ENCODE measurements around the gene LGI4.

Gene LGI4

DNA sequence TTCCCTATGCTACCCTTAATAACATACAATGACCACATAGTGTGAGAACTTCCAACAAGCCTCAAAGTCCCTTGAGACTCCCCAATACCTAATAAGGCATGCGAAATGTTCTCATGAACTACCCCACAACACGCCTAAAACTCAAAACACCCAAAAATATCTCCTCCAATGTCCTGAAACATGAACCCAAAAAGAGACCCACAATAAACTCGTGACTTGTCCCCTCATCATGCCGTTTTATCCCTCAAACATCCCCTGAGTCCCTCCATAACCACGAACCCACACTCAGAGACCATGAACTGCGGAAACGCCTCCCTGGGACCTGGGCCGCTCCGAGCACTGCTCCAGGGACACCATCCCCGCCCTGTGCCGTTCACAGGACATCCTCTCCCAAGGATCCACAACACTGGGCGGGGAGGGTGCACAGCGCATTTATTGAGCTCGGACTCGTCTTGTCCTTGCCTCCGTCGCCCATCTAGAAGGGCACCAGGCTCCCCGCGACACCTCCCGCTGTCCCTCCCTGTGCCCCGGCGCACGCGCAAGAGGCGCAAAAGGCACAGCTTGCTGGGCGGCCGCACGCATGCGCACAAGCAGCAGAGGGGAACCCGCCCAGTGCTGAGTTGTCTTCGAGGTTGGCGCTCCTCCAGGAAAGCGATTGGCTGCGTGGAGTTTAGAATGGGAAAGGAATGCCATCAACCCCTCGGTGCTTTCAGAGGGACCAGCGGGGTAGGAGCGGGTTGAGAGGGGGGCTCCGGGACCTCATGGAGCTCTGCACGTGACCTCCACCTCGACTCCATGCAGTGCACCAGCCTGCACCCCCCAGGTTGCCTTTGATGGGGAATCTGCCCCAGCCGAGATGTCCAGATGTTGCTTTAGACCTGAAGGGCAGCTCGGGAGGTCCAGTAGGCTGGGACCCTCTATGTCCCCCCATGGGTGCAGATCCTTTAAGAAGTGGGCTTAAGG is 10.5 kb downstream of the LGI4 start:
- H3K4me3 ChIP-seq (ENCODE audit: low read depth, low read length): no peak overlapping the region

- no peak overlapping the region for H3K4me3 ChIP-seq (ENCODE audit: low read depth, low read length)
Observed at GRCh38 chr19:35123573-35123972, 11.3 kb downstream of the LGI4 start.

- no peak overlapping the region for H3K4me3 ChIP-seq (ENCODE audit: low read depth, low read length)
Observed at GRCh38 chr19:35122687-35123551, 11.9 kb downstream of the LGI4 start.

DNA sequence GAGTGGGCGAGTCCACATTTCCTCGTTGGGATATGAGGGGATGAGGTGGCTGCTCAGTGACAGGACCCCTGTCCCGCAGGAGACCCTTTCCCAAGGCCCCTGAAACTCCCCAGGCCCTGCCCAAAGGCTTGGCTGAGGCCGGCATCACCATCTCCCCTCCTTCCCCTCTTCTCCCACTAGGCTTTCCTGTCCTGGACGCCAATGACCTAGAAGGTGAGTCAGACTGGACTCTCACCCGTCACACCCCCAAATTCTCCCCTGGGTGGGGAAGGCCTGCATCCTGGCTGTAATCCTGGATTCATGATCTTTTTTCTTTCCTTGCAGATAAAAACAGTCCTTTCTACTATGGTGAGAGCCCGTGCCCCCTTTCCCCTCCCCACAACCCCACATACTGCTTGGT is 14.0 kb downstream of the LGI4 start:
- no peak overlapping the region for H3K4me3 ChIP-seq (ENCODE audit: low read depth, low read length)

- no peak overlapping the region for H3K4me3 ChIP-seq (ENCODE audit: low read depth, low read length)
Observed at GRCh38 chr19:35120492-35120891, 14.4 kb downstream of the LGI4 start.

- H3K4me3 ChIP-seq (ENCODE audit: low read depth, low read length): no peak overlapping the region
Observed at GRCh38 chr19:35119578-35120155, 15.2 kb downstream of the LGI4 start.

GRCh38 chr19:35119091-35119490 is 15.8 kb downstream of the LGI4 start:
- H3K4me3 ChIP-seq (ENCODE audit: low read depth, low read length): no peak overlapping the region

GRCh38 chr19:35118268-35119020 is 16.4 kb downstream of the LGI4 start:
- no peak overlapping the region for H3K4me3 ChIP-seq (ENCODE audit: low read depth, low read length)

DNA sequence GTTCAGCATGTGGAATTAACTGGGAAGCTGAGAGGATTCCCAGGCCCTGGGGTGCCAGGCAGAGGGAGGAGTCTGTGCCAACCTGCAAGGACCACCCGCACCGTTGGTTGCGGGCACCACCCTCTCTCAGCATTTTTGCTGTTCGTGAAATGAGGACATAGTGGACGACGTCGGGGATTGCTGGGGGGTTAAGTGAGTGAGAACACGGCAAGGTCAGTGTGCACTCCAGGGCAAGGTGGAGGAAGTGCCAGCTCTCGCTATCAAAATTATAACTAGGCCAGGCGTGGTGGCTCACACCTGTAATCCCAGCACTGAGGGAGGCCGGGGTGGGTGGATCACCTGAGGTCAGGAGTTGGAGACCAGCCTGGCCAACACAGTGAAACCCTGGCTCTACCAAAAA is 17.1 kb downstream of the LGI4 start:
- H3K4me3 ChIP-seq (ENCODE audit: low read depth, low read length): no peak overlapping the region

DNA sequence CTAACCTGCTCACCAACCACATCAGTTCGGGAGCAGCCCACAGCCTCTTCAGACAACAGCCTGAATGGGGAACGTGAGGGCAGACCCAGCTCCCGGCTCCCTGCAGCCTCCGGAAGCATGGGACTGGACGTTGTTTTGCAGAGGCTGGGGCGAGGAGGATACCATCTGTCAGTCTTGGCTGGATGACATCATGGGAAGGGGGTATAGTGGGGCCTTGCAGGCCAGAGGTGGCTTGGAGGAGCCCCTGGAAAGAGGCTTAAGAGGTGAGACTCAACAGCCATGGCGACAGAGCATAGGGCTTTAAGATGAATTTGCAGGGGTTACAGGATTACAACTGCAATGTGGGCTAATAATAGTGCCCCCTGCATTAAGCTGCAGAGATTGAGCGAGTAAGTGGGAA is 17.7 kb downstream of the LGI4 start:
- no peak overlapping the region for H3K4me3 ChIP-seq (ENCODE audit: low read depth, low read length)

- H3K4me3 ChIP-seq (ENCODE audit: low read depth, low read length): no peak overlapping the region
Observed at GRCh38 chr19:35116072-35116801, 18.6 kb downstream of the LGI4 start.

GRCh38 chr19:35115177-35115951 is 19.5 kb downstream of the LGI4 start, which contains the start of gene FXYD3:
Gene FXYD3 (plus strand): TSS chr19:35115823. CDS start chr19:35119377, 3,554 bp downstream.
- no peak within 1 kb of the TSS for H3K4me3 ChIP-seq (ENCODE audit: low read depth, low read length)

GRCh38 chr19:35114353-35115176 is 20.3 kb downstream of the LGI4 start:
- H3K4me3 ChIP-seq (ENCODE audit: low read depth, low read length): no peak overlapping the region

DNA sequence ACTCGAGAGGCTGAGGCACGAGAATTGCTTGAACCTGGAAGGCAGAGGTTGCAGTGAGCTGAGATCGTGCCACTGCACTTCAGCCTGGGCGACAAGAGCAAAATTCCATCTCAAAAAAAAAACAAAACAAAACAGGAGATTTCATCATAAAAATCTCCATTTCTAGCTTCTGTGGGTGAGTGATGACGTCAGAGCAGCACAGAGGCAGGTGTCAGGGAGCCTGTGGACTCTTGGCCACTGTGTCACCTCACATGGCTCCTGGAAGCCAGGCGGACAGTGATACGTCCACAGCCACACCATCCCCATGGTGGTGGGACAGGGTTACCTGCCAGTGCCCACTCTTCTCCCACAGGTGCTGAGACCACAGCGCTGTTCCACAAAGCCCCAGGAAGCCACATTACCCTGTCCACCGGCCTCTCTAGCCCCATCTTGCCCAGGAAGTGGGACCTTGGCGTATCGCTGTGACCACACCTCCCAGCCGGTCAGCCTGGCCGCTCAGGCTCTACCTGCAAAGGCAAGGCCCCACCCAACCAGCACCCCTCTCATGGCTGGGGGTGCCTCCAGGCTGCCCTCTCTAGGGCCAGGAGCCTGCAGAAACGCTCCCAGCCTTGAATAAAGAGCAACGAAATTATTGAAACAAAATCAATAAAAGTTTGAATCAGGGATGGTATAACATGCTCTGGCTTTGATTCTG is 21.7 kb downstream of the LGI4 start:
- no peak overlapping the region for H3K4me3 ChIP-seq (ENCODE audit: low read depth, low read length)

- H3K4me3 ChIP-seq (ENCODE audit: low read depth, low read length): no peak overlapping the region
Observed at GRCh38 chr19:35110974-35111373, 23.9 kb downstream of the LGI4 start.

GRCh38 chr19:35109395-35110112 is 25.3 kb downstream of the LGI4 start:
- no peak overlapping the region for H3K4me3 ChIP-seq (ENCODE audit: low read depth, low read length)

DNA sequence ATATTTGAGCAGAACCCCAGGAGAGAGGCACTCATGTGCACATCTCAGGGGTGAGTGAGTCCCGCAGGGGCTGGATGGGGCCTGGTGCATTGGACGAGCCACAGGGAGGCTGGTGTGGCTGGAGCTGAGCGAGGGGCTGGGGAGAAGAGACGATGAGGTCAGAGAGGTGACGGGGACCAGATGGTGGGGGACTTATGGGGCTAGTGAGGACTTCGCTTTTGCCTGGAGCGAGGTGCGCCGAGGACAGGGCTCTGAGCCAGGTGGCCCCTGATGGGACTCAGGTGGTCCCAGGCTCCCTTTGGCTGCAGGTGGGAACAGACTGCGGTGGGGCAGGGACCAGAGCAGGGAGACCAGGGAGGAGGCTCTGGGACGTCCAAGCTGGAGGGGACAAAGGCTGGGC is 26.1 kb downstream of the LGI4 start:
- no peak overlapping the region for H3K4me3 ChIP-seq (ENCODE audit: low read depth, low read length)

Data from iPS-11a (cell line).